GM12878 (cell line): ENCODE data around the gene SPPL3. TPM values are rescaled to one million over a fixed set of nuclear protein-coding genes. Genes with fewer than 3 reads are reported as not detected.

Source experiments
- ATAC-seq: fragments of 200-7000 bp; cut with Tn5 transposase; 3 replicates; pipeline ENCODE4 v1.9.1; 2020; ENCODE audit warnings: mild to moderate bottlenecking, moderate library complexity
- BruUV-seq: library from RNA; stranded (reverse); fragments of 400-500 nt; replicated peaks from 2 replicates; lab custom pipeline; 2021; lab: Mats Ljungman, UMichigan
- CTCF ChIA-PET: fragments of 300-600 bp; sonication (Branson Sonifier 250); formaldehyde crosslinking; extraction: SDS; loops from one replicate; lab custom pipeline; 2021; ENCODE audit warnings: inconsistent platforms; lab: Yijun Ruan, JAX
- POLR2A ChIA-PET: fragments of 350-600 bp; formaldehyde crosslinking; extraction: SDS; loops from one replicate; lab custom pipeline; 2021; ENCODE audit warnings: inconsistent platforms; lab: Charles Lee
- RAD21 ChIA-PET: fragments of 300-600 bp; sonication (Branson Sonifier 250); formaldehyde crosslinking; loops from one replicate; lab custom pipeline; 2023; ENCODE audit warnings: antibody characterized with exemption; ENCODE audit not compliant: unreplicated experiment; lab: Charles Lee
- SMC1A ChIA-PET: fragments of 300-600 bp; sonication (Branson Sonifier 250); formaldehyde crosslinking; loops from one replicate; lab custom pipeline; 2023; ENCODE audit not compliant: unreplicated experiment, uncharacterized antibody; lab: Charles Lee
- DNase-seq: peaks from one replicate; pipeline ENCODE4 v3.0.0-alpha.2; 2011; ENCODE audit warnings: low read depth, low spot score
- FAIRE-seq: peaks from 3 replicates; lab custom pipeline; 2011; peaks lifted over from hg19 to GRCh38; lab: Jason Lieb, UNC
- H2AFZ ChIP-seq: 2 replicates; pipeline ENCODE4 v1.6.0; 2011; ENCODE audit warnings: low read depth, low read length, control low read depth; ENCODE audit not compliant: control insufficient read depth
- H3K27ac ChIP-seq: 2 replicates; pipeline ENCODE4 v1.5.1; 2011; ENCODE audit warnings: control low read depth; ENCODE audit not compliant: control insufficient read depth, insufficient read depth
- H3K27me3 ChIP-seq, 2 experiments: replicated peaks in 1 of 2; 2 replicates each; pipeline versions ENCODE4 v1.6.0 to v1.6.1; 2011; ENCODE audit warnings: low read length in 1 of 2; ENCODE audit not compliant: control insufficient read depth in 2 of 2, insufficient read depth in 2 of 2
- H3K36me3 ChIP-seq, 2 experiments: 2 replicates each; pipeline ENCODE4 v1.5.1; 2011; ENCODE audit warnings: low read length in 1 of 2; ENCODE audit not compliant: control insufficient read depth in 2 of 2, insufficient read depth in 2 of 2
- H3K4me1 ChIP-seq: 2 replicates; pipeline ENCODE4 v1.6.1; 2011; ENCODE audit warnings: mild to moderate bottlenecking, low read length, moderate library complexity, mixed read lengths; ENCODE audit not compliant: control insufficient read depth, insufficient read depth
- H3K4me2 ChIP-seq: 2 replicates; pipeline ENCODE4 v1.6.0; 2011; ENCODE audit warnings: control low read depth; ENCODE audit not compliant: control insufficient read depth, insufficient read depth
- H3K4me3 ChIP-seq: fragments of 200-600 bp; sonication (generic); 2 replicates; pipeline ENCODE4 v1.5.1; 2016
- H3K79me2 ChIP-seq: 2 replicates; pipeline ENCODE4 v1.6.0; 2011; ENCODE audit warnings: low read length; ENCODE audit not compliant: control insufficient read depth, insufficient read depth
- H3K9ac ChIP-seq: 2 replicates; pipeline ENCODE4 v1.8.0; 2011; ENCODE audit warnings: low read length, control low read depth, mixed read lengths; ENCODE audit not compliant: control insufficient read depth, insufficient read depth
- H3K9me3 ChIP-seq: replicated peaks from 3 replicates; pipeline ENCODE4 v1.5.1; 2011; ENCODE audit warnings: mild to moderate bottlenecking, low read length; ENCODE audit not compliant: control insufficient read depth, insufficient read depth
- H4K20me1 ChIP-seq: 2 replicates; pipeline ENCODE4 v1.6.0; 2011; ENCODE audit not compliant: control insufficient read depth, insufficient read depth
- ATF7 ChIP-seq: fragments of 450-650 bp; IDR thresholded peaks from 2 replicates; pipeline ENCODE4 v1.6.1; 2016; ENCODE audit warnings: low read depth, mild to moderate bottlenecking
- BHLHE40 ChIP-seq, 2 experiments: fragments of 450-650 bp in 1 of 2; IDR thresholded peaks; 2 replicates each; pipeline ENCODE4 v1.6.1; 2011 to 2017; ENCODE audit warnings: low read depth in 2 of 2, borderline replicate concordance in 1 of 2, improper control_type of control experiment in 1 of 2, low read length in 1 of 2, mild to moderate bottlenecking in 1 of 2
- CEBPB ChIP-seq, 2 experiments: fragments of 150-350 bp in 1 of 2; IDR thresholded peaks; 2 replicates each; pipeline ENCODE4 v1.6.1; 2012 to 2014; ENCODE audit warnings: low read depth in 2 of 2, low read length in 2 of 2, borderline replicate concordance in 1 of 2, inconsistent platforms in 1 of 2
- HDGF ChIP-seq: fragments of 450-650 bp; IDR thresholded peaks from 2 replicates; pipeline ENCODE4 v1.6.1; 2016; ENCODE audit warnings: antibody characterized with exemption
- KLF5 ChIP-seq: fragments of 450-650 bp; IDR thresholded peaks from 2 replicates; pipeline ENCODE4 v1.6.1; 2014; ENCODE audit warnings: mild to moderate bottlenecking; ENCODE audit not compliant: partially characterized antibody
- MEF2B ChIP-seq: fragments of 450-650 bp; IDR thresholded peaks from 2 replicates; pipeline ENCODE4 v1.6.1; 2018; ENCODE audit warnings: mild to moderate bottlenecking, moderate library complexity; ENCODE audit not compliant: partially characterized antibody, poor library complexity, severe bottlenecking
- MTA3 ChIP-seq: IDR thresholded peaks from 2 replicates; pipeline ENCODE4 v1.6.1; 2012; ENCODE audit warnings: low read length, inconsistent platforms, borderline replicate concordance
- NR2F1 ChIP-seq: fragments of 450-650 bp; conservative IDR thresholded peaks from 2 replicates; pipeline ENCODE4 v1.6.1; 2017; ENCODE audit warnings: mild to moderate bottlenecking
- PAX5 ChIP-seq: IDR thresholded peaks from 2 replicates; pipeline ENCODE4 v1.6.1; 2011; ENCODE audit warnings: low read depth, low read length, borderline replicate concordance
- POLR2AphosphoS5 ChIP-seq: IDR thresholded peaks from 2 replicates; pipeline ENCODE4 v1.6.1; 2011; ENCODE audit warnings: mild to moderate bottlenecking, low read length, inconsistent platforms
- SMC3 ChIP-seq: IDR thresholded peaks from 2 replicates; pipeline ENCODE4 v1.6.1; 2011; ENCODE audit warnings: low read length, improper control_type of control experiment, borderline replicate concordance
- STAT1 ChIP-seq: fragments of 450-650 bp; conservative IDR thresholded peaks from 2 replicates; pipeline ENCODE4 v1.6.1; 2014; ENCODE audit warnings: antibody characterized with exemption, mild to moderate bottlenecking
- STAT3 ChIP-seq: IDR thresholded peaks from 2 replicates; pipeline ENCODE4 v1.6.1; 2011; ENCODE audit warnings: low read depth, low read length, improper control_type of control experiment
- TARDBP ChIP-seq: IDR thresholded peaks from 2 replicates; pipeline ENCODE4 v1.6.1; 2016; ENCODE audit warnings: borderline replicate concordance
- TCF7 ChIP-seq: IDR thresholded peaks from 2 replicates; pipeline ENCODE4 v1.6.1; 2014; ENCODE audit warnings: antibody characterized with exemption, borderline replicate concordance
- in situ Hi-C: fragments of 300-500 bp; cut with MboI; formaldehyde crosslinking; loops from 9 replicates; pipeline ENCODE4 v1.14.3; 2018; ENCODE audit warnings: mixed read lengths
- intact Hi-C: fragments of 100-400 bp; cut with micrococcal nuclease; formaldehyde crosslinking; loops from one replicate; pipeline ENCODE4 v1.14.2; 2022; ENCODE audit not compliant: unreplicated experiment
- polyA plus RNA-seq, 11 experiments: library from polyadenylated mRNA; depleted of rRNA in 4 of 11; unstranded in 6 of 11; stranded (reverse) in 5 of 11; fragments of >200 nt; fragmentation: Nextera tagmentation in 4 of 11; fragmentation: Illumina TruSeq in 1 of 11; extraction: Ambion mirVana in 4 of 11; extraction: Trizol in 1 of 11; gene quantifications; 1 replicate in 1 of 11; 2 replicates in 10 of 11; pipeline versions ENCODE4 v1.2.1 to v1.2.3, GENCODE V29; 2011 to 2016; ENCODE audit warnings: inconsistent platforms in 2 of 11, missing spikeins in 2 of 11, low read depth in 1 of 11
- total RNA-seq, 4 experiments: library from RNA; depleted of rRNA in 3 of 4; stranded (reverse); fragments of >200 nt in 3 of 4; fragmentation: Illumina TruSeq in 1 of 4; extraction: Trizol in 1 of 4; gene quantifications; 2 replicates each; pipeline versions ENCODE4 v1.2.1 to v1.2.3, GENCODE V29; 2013 to 2021
- TF ChIP-seq, protein P1 (sequence below): IDR thresholded peaks from 2 replicates; pipeline ENCODE4 v1.6.1; 2011; ENCODE audit warnings: low read depth, mild to moderate bottlenecking, low read length, moderate library complexity, borderline replicate concordance; ENCODE audit errors: extremely low read depth
- TF ChIP-seq, protein P2 (sequence below): fragments of 450-650 bp; IDR thresholded peaks from 2 replicates; pipeline ENCODE4 v1.6.1; 2017; ENCODE audit warnings: borderline replicate concordance
- TF ChIP-seq, protein P3 (sequence below): fragments of 450-650 bp; IDR thresholded peaks from 2 replicates; pipeline ENCODE4 v1.6.1; 2016; ENCODE audit warnings: mild to moderate bottlenecking

Gene SPPL3
- total and polyA plus RNA-seq, 10 of the 15 experiments (the other 5 are each of a cell fraction or from before 2014, with no cell fraction given), result 4.3 to 45.5 (median 11.7) TPM

DNA sequence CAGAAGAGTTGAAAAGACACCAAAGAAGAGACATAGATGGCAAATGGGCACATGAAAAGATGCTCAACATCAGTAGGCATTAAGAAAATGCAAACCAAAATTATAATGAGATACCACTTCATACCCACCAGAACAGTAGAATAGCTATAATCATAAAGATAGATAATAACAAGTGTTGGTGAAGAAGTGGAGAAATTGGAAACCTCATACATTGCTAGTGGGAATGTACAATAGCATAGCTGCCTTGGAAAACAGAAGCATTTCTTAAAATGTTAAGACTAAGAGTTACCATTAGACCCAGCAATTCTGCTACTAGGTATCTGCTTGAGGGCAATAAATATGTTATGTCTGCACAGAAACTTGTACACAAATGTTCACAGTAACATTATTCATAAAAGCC is 99.7 kb downstream of the SPPL3 start:
- H3K4me1 ChIP-seq, result peaks cover 26% of the 10 kb centered on the region
- no peaks in the 10 kb centered on the region; the same call in 2 of the 3 replicates for H3K9me3 ChIP-seq
- ChIA-PET SMC1A (interaction anchor here (11.6 kb wide), 1 partner anchor 25 kb away, joined by 164 read pairs; no protein-coding TSS in a partner anchor), CTCF (interaction anchor here (0.6 kb wide), 1 partner anchor 481 kb away, joined by 3 read pairs; no protein-coding TSS in a partner anchor), RAD21 (interaction anchor here (0.5 kb wide), 1 partner anchor 167 kb away, joined by 3 read pairs; no protein-coding TSS in a partner anchor), POLR2A (no interaction called here)
- BruUV-seq, result no TSS peak
- H3K27ac ChIP-seq, result no peak overlapping the region
- H3K27me3 ChIP-seq, result no peaks in the 10 kb centered on the region
- intact Hi-C loops (no loop called here), in situ Hi-C loops (no loop called here)
- DNase-seq, result no peak
- no peak overlapping the region for H3K4me2 ChIP-seq
- H3K9ac ChIP-seq, result no peak overlapping the region
- no peak for TF ChIP-seq KLF5
- no peak for TF ChIP-seq STAT3
- no peak for TF ChIP-seq CEBPB (IDR thresholded peaks at IDR 0.05; ENCODE audit: borderline replicate concordance in 1 of 2, low read depth in 2 of 2, low read length in 2 of 2)
- TF ChIP-seq PAX5, result no peak
- TF ChIP-seq, protein P1, sequence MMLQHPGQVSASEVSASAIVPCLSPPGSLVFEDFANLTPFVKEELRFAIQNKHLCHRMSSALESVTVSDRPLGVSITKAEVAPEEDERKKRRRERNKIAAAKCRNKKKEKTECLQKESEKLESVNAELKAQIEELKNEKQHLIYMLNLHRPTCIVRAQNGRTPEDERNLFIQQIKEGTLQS, result no peak
- no peak for TF ChIP-seq MEF2B
- TF ChIP-seq MTA3, result no peak
- no peak for TF ChIP-seq STAT1
- no peak for TF ChIP-seq HDGF
- TF ChIP-seq NR2F1, result no peak
- no peak for TF ChIP-seq TARDBP
- TF ChIP-seq, protein P2, sequence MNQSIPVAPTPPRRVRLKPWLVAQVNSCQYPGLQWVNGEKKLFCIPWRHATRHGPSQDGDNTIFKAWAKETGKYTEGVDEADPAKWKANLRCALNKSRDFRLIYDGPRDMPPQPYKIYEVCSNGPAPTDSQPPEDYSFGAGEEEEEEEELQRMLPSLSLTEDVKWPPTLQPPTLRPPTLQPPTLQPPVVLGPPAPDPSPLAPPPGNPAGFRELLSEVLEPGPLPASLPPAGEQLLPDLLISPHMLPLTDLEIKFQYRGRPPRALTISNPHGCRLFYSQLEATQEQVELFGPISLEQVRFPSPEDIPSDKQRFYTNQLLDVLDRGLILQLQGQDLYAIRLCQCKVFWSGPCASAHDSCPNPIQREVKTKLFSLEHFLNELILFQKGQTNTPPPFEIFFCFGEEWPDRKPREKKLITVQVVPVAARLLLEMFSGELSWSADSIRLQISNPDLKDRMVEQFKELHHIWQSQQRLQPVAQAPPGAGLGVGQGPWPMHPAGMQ, result no peak
- TF ChIP-seq, protein P3, sequence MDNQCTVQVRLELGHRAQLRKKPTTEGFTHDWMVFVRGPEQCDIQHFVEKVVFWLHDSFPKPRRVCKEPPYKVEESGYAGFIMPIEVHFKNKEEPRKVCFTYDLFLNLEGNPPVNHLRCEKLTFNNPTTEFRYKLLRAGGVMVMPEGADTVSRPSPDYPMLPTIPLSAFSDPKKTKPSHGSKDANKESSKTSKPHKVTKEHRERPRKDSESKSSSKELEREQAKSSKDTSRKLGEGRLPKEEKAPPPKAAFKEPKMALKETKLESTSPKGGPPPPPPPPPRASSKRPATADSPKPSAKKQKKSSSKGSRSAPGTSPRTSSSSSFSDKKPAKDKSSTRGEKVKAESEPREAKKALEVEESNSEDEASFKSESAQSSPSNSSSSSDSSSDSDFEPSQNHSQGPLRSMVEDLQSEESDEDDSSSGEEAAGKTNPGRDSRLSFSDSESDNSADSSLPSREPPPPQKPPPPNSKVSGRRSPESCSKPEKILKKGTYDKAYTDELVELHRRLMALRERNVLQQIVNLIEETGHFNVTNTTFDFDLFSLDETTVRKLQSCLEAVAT, result no peak
- TF ChIP-seq SMC3, result no peak
- no peak for TF ChIP-seq ATF7
- no peak for TF ChIP-seq BHLHE40 (IDR thresholded peaks at IDR 0.05; ENCODE audit: borderline replicate concordance in 1 of 2, low read depth in 2 of 2, low read length in 1 of 2)
- no peak for TF ChIP-seq TCF7
- no peak for TF ChIP-seq POLR2AphosphoS5
- peaks cover 0 to 6% of the 10 kb centered on the region in 2 experiments; a peak in 3 of 4 replicates for H3K36me3 ChIP-seq
- no peak for ATAC-seq
- no peak overlapping the region for H2AFZ ChIP-seq
- H4K20me1 ChIP-seq, result no peaks in the 10 kb centered on the region
- no peak for FAIRE-seq
- peaks cover 17% of the 10 kb centered on the region for H3K79me2 ChIP-seq
- no peak overlapping the region for H3K4me3 ChIP-seq
